Measurements from ENCODE around the gene RHOG. TPM values are rescaled to one million over a fixed set of nuclear protein-coding genes. Genes with fewer than 3 reads are reported as not detected.
A peak's percentile ranks its signal among the peaks of the same experiment; 100 is the strongest.

Gene RHOG
- total RNA-seq, 2 donors from 2014 or later, result 59.8 to 63.3 TPM

DNA sequence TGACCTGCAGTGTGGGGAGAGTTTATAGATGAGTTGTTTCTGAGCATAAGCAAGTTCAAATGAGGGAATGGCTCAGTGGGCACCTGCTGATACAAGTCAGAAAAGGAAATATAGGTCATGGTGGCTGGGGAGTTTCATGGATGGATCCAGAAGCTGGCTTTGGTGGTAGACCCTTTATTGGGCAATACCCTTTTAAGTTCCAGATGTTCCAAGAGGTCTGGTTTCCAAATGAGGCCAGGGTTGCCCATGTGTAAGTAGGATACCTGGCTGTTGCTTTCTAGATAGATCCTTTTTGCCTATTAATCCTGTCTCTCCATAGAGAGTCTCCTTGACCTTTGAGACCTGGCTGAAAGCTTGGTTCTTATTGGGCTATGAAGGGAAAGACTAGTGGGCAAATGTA lies 16.9 kb upstream of the RHOG start:
- peak overlapping the region in 1 of 2 donors; percentile 32 for H3K9ac ChIP-seq (ENCODE audit: low read depth in 2 of 2, low read length in 2 of 2)
- H3K4me3 ChIP-seq, result peak overlapping the region; percentile 6
- no peaks in the 10 kb centered on the region for H3K36me3 ChIP-seq
- H3K4me1 ChIP-seq, result peaks cover 24% of the 10 kb centered on the region
- no peaks in the 10 kb centered on the region for H3K9me3 ChIP-seq
- intact Hi-C loops (cut with DNase I), result no loop called here
- H3K27me3 ChIP-seq, result no peaks in the 10 kb centered on the region
- no peak for DNase-seq
- TF ChIP-seq, protein P1, sequence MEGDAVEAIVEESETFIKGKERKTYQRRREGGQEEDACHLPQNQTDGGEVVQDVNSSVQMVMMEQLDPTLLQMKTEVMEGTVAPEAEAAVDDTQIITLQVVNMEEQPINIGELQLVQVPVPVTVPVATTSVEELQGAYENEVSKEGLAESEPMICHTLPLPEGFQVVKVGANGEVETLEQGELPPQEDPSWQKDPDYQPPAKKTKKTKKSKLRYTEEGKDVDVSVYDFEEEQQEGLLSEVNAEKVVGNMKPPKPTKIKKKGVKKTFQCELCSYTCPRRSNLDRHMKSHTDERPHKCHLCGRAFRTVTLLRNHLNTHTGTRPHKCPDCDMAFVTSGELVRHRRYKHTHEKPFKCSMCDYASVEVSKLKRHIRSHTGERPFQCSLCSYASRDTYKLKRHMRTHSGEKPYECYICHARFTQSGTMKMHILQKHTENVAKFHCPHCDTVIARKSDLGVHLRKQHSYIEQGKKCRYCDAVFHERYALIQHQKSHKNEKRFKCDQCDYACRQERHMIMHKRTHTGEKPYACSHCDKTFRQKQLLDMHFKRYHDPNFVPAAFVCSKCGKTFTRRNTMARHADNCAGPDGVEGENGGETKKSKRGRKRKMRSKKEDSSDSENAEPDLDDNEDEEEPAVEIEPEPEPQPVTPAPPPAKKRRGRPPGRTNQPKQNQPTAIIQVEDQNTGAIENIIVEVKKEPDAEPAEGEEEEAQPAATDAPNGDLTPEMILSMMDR (IDR thresholded peaks at IDR 0.05), result no peak
- H3K27ac ChIP-seq, result no peak overlapping the region

DNA sequence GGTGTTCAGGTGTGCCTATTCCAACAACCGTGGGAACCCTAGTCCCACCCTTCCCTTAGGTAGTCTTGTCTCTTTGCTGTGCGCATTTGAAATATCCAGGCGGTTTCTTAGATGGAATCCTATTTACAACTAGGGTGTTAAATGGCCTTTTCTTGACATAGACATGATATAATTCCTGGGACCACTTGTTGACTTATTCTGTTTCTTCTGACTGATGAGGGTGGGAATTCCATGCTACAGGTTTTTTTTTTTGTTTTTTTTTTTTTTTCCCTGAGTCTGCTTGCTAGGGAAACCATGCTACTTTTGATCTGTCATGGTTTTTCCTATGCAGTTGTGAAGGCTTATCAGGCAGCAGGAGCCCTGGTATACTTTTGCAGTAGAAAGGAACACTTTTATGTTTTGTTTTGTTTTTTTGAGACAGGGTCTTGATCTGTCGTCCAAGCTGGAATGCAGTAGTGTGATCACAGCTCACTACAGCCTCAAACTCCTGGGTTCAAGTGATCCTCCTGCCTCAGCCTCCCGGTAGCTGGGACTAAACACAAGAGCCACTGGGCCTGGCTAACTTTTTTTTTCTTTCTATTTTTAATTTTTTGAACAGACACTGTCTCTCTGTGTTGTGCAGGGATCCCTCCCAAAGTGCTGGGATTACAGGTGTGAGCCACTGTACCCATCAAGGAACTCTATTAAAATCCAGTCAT lies 16.2 kb upstream of the RHOG start:
- intact Hi-C loops (cut with DNase I), result no loop called here
- no peak for DNase-seq
- H3K9ac ChIP-seq (ENCODE audit: low read depth in 2 of 2, low read length in 2 of 2), result peak overlapping the region; percentile 77 to 84
- peak overlapping the region; percentile 87 for H3K27ac ChIP-seq
- H3K4me3 ChIP-seq, result peak overlapping the region; percentile 63
- TF ChIP-seq, protein P1 (IDR thresholded peaks at IDR 0.05), result no peak
- H3K9me3 ChIP-seq, result no peaks in the 10 kb centered on the region
- no peaks in the 10 kb centered on the region for H3K36me3 ChIP-seq
- no peaks in the 10 kb centered on the region for H3K27me3 ChIP-seq
- peaks cover 24% of the 10 kb centered on the region for H3K4me1 ChIP-seq

DNA sequence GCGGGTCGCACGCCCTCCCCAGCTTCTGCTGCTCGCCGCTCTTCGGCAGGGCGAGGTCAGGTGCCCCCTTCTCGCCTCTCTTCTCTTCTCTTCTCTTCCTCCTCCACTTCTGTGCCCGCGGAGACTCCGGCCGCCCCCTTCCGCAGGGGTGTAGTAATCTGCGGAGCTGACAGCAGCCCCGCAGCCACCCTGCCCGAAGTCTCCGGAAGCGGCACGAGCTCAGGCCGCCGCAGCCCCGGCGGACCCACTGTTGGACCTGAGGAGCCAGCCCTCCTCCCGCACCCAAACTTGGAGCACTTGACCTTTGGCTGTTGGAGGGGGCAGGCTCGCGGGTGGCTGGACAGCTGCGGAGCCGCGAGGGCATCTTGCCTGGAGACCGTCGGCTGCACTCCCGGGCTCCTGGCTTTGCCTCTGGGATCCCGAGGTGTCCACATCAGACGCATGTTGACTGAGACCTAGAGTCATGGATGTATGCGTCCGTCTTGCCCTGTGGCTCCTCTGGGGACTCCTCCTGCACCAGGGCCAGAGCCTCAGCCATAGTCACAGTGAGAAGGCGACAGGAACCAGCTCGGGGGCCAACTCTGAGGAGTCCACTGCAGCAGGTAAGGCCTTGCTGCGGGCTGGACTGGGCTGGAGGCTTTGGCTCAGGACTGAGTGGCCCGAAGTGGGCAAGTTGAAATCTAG lies 15.2 kb upstream of the RHOG start:
- no peaks in the 10 kb centered on the region for H3K9me3 ChIP-seq
- DNase-seq, result peak; percentile 56
- peak overlapping the region; percentile 77 to 84 for H3K9ac ChIP-seq (ENCODE audit: low read depth in 2 of 2, low read length in 2 of 2)
- H3K4me1 ChIP-seq, result peaks cover 24% of the 10 kb centered on the region
- peak overlapping the region; percentile 87 for H3K27ac ChIP-seq
- H3K4me3 ChIP-seq, result peak overlapping the region; percentile 63
- intact Hi-C loops (cut with DNase I), result no loop called here
- H3K27me3 ChIP-seq, result no peaks in the 10 kb centered on the region
- no peaks in the 10 kb centered on the region for H3K36me3 ChIP-seq
- TF ChIP-seq, protein P1 (IDR thresholded peaks at IDR 0.05), result no peak

DNA sequence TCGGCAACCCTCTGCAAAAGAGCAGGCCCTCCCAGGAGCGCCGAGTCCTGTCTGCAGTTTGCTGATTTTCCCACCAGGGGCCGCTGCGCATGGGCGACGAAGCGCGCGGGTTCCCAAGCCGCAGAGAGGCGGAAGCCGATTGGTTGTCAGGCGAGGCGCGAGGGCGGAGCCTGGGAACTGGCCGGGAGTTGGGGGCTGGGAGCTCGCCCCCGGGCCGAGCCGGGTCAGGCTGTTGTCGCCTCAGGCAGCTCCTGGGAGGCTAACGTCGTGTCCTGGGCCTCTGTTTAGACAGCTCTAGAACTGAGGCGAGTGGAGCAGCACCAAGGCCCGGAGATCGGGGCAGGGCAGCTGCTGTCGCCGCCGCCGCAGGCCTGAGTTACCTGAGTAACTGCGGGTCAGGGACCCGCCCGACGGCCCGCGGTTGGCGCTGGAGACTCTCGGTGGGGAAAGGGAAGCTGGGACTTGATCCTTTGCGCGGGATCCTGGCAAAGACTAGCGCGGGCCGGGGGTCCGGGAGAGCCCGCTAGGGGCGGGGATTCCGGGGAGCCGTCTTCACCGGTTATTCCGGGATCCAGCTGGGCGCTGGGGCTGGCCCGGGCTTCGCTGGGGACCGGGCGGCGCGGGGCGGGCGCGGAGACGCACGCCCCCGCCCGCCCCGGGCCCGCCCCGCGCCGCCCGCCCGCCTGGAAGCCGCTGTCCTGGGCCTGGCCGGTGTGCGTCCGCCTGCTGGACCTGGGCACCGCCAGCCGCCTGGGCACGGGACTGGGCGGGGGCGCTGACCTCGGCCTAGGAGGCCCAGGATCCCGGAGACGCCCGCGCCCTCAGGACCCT lies 14.4 kb upstream of the RHOG start, which contains the start of gene STIM1:
TSS of gene STIM1 (plus strand) at position 688 of the 831 bp plus-strand sequence. CDS start 607 bp downstream, outside the sequence.
- H3K9ac ChIP-seq (ENCODE audit: low read depth in 2 of 2, low read length in 2 of 2), result peak within 1 kb of the TSS; percentile 91 to 95
- peak within 1 kb of the TSS; percentile 87 for H3K27ac ChIP-seq
- H3K4me3 ChIP-seq, result peak within 1 kb of the TSS; percentile 63
- no peaks in the 10 kb centered on the region for H3K9me3 ChIP-seq
- no peaks in the 10 kb centered on the region for H3K36me3 ChIP-seq
- TF ChIP-seq, protein P1 (IDR thresholded peaks at IDR 0.05), result peak; percentile 95
- H3K4me1 ChIP-seq, result peaks cover 24% of the 10 kb centered on the region
- H3K27me3 ChIP-seq, result no peaks in the 10 kb centered on the region
- DNase-seq, result peak; percentile 98
- intact Hi-C loops (cut with DNase I), result loop anchor here (5.0 kb wide), 1 partner anchor 102 kb away; no protein-coding TSS in a partner anchor

DNA sequence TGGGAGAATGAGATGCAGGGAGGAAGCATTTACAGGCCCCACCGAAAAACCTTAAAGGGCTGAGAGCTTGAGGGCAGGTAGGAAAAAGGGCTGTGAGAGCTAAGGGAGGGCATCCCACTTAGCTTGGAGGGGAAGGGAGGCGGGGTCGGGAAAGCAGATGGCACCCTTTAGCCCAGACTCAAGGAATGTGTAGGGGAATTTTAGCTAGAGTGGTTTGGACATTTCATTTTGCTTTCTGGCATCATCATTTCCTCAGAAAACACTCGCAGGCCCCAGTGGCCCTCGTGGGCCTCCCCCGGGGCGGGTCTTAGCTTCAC lies 13.9 kb upstream of the RHOG start:
- H3K4me3 ChIP-seq, result peak overlapping the region; percentile 63
- peaks cover 23% of the 10 kb centered on the region for H3K4me1 ChIP-seq
- H3K36me3 ChIP-seq, result no peaks in the 10 kb centered on the region
- no peaks in the 10 kb centered on the region for H3K9me3 ChIP-seq
- TF ChIP-seq, protein P1 (IDR thresholded peaks at IDR 0.05), result no peak
- DNase-seq, result no peak
- H3K27me3 ChIP-seq, result no peaks in the 10 kb centered on the region
- H3K9ac ChIP-seq (ENCODE audit: low read depth in 2 of 2, low read length in 2 of 2), result peak overlapping the region; percentile 91 to 95
- intact Hi-C loops (cut with DNase I), result loop anchor here (5.0 kb wide), 1 partner anchor 103 kb away; no protein-coding TSS in a partner anchor
- peak overlapping the region; percentile 87 for H3K27ac ChIP-seq

All from colonic mucosa (tissue), 4 donors.